Pancreas (tissue), 10 donors: ENCODE measurements around the gene ANKRD10. TPM values are rescaled to one million over a fixed set of nuclear protein-coding genes. Genes with fewer than 3 reads are reported as not detected.

Experiments
- ATAC-seq, 4 donors: fragments of 200-7000 bp; cut with Tn5 transposase; one replicate each; pipeline versions ENCODE4 v1.8.0 to v1.9.1; 2020; ENCODE audit warnings: mild to moderate bottlenecking in 4 of 4, moderate library complexity in 4 of 4
- DNase-seq, 6 donors: peaks; one replicate each; pipeline ENCODE4 v3.0.0-alpha.2; 2020
- FAIRE-seq: peaks from 2 replicates; lab custom pipeline; 2012; peaks lifted over from hg19 to GRCh38; lab: Jason Lieb, UNC
- H3K27ac ChIP-seq, 4 donors: fragments of 200-600 bp; sonication (generic); 1 replicate in 3 of 4; 2 replicates in 1 of 4; pipeline versions ENCODE4 v1.5.0 to v1.8.0; 2020
- H3K27me3 ChIP-seq, 4 donors: fragments of 200-600 bp; one replicate each; pipeline ENCODE4 v1.8.0; 2021
- H3K36me3 ChIP-seq, 3 donors: fragments of 200-600 bp; sonication (generic) in 1 of 3; one replicate each; pipeline versions ENCODE4 v1.5.0 to v1.8.0; 2020 to 2021
- H3K4me1 ChIP-seq, 3 donors: fragments of 200-600 bp; one replicate each; pipeline ENCODE4 v1.8.0; 2021
- H3K4me3 ChIP-seq, 4 donors: fragments of 200-600 bp; sonication (generic) in 2 of 4; one replicate each; pipeline versions ENCODE4 v1.5.0 to v1.8.0; 2020 to 2021
- H3K9me3 ChIP-seq, 4 donors: fragments of 200-600 bp; one replicate each; pipeline ENCODE4 v1.8.0; 2021
- CTCF ChIP-seq, 4 donors: fragments of 200-600 bp; sonication (generic) in 3 of 4; IDR thresholded peaks; one replicate each; pipeline versions ENCODE4 v1.5.0 to v1.8.0; 2021; ENCODE audit warnings: antibody characterized with exemption in 4 of 4
- WGBS, 2 donors: extraction: QIAGEN DNeasy Blood & Tissue Kit; methylation state at CpG; one replicate each; pipeline ENCODE4 v1.1.7; 2013; 5-methylcytosine and 5-hydroxymethylcytosine counted together
- intact Hi-C, 3 donors: fragments of 100-400 bp; cut with DNase I; formaldehyde crosslinking; loops; one replicate each; pipeline versions ENCODE4 v1.11.1 to v1.14.2; 2022
- polyA plus RNA-seq, 2 donors: library from polyadenylated mRNA; stranded (reverse); fragments of 200-250 nt; gene quantifications; one replicate each; pipeline ENCODE4 v1.2.3, GENCODE V29; 2013
- total RNA-seq, 6 donors: library from RNA; stranded (reverse); fragmentation: NEBNext Ultra II Directional in 4 of 6; extraction: Animal tissue kit (Norgen Biotek cat#: 25700) in 4 of 6; gene quantifications; one replicate each; pipeline versions ENCODE4 v1.2.1 to v1.2.4, GENCODE V29; 2021 to 2023
- donor health status: healthy with polysubstance abuse.
- donor health status: DM: no; HTN: no; CAD: no; lungs with moderate emphysema.
- donor health status: DM: no; HTN: no; CAD: no.
- donor health status: control.
- donor health status: control.
- donor health status: Bipolar disorder and iron deficiency.
- donor health status: DM: yes; HTN: yes; CAD: no.
- donor health status: DM: no; HTN: no; CAD: no.
- donor health status: DM: no; HTN: no; CAD: no.
- donor health status: DM: yes; HTN: yes; CAD: no.

Gene ANKRD10
- total and polyA plus RNA-seq, 8 donors, result 37.6 to 138 (median 67.9) TPM

- 35 to 54% methylated on average over 5 of the region's 5 CpGs for WGBS, 2 donors
- Histone ChIP-seq H3K4me3 (no peak overlapping the region), H3K27me3 (no peaks in the 10 kb centered on the region), H3K9me3 (no peaks in the 10 kb centered on the region), H3K4me1 (peaks cover 0 to 8% (median 0%) of the 10 kb centered on the region in 3 donors), H3K36me3 (no peaks in the 10 kb centered on the region), H3K27ac (no peak overlapping the region)
- TF ChIP-seq CTCF (IDR thresholded peaks at IDR 0.05), result no peak
- FAIRE-seq, result no peak
- peak in 4 of 6 donors; percentile 24 to 71 (median 48) for DNase-seq
- no peak for ATAC-seq
- intact Hi-C loops, result no loop called here
Measured at GRCh38 chr13:110920038-110920437, 5.2 kb upstream of the ANKRD10 start.

- Histone ChIP-seq H3K27ac (peak overlapping the region in 3 of 4 donors; percentile 99 to 100 (median 100)), H3K36me3 (no peaks in the 10 kb centered on the region), H3K27me3 (no peaks in the 10 kb centered on the region), H3K4me3 (peak overlapping the region in 2 of 4 donors; percentile 69 to 89), H3K9me3 (no peaks in the 10 kb centered on the region), H3K4me1 (peaks cover 9 to 22% (median 12%) of the 10 kb centered on the region in 3 donors)
- DNase-seq (no peak), FAIRE-seq (peak; percentile 91), ATAC-seq (peak in 1 of 4 donors; percentile 2)
- no peak for TF ChIP-seq CTCF (IDR thresholded peaks at IDR 0.05)
- WGBS, 2 donors, result 54 to 57% methylated on average over 9 of the region's 9 CpGs
- intact Hi-C loops, result no loop called here
Measured at GRCh38 chr13:110916301-110917142, 1.7 kb upstream of the ANKRD10 start.

GRCh38 chr13:110915874-110916206, 971 bp upstream of the ANKRD10 start:
- peaks cover 13 to 29% (median 18%) of the 10 kb centered on the region in 3 donors for H3K4me1 ChIP-seq
- intact Hi-C loops, result no loop called here
- no peak for ATAC-seq

GRCh38 chr13:110914331-110915056, 375 bp downstream of the ANKRD10 start:
- Histone ChIP-seq H3K27ac (peak overlapping the region; percentile 94 to 100 (median 100)), H3K4me1 (peaks cover 25 to 42% (median 31%) of the 10 kb centered on the region in 3 donors), H3K9me3 (no peaks in the 10 kb centered on the region), H3K27me3 (no peaks in the 10 kb centered on the region), H3K4me3 (peak overlapping the region; percentile 69 to 97 (median 84)), H3K36me3 (no peaks in the 10 kb centered on the region)
- FAIRE-seq (no peak), DNase-seq (peak in 5 of 6 donors; percentile 69 to 87 (median 74)), ATAC-seq (peak; percentile 11 to 54 (median 28))
- 0 to 1% methylated on average over 90 to 103 of the region's 103 CpGs for WGBS, 2 donors
- no peak for TF ChIP-seq CTCF (IDR thresholded peaks at IDR 0.05)
- intact Hi-C loops, result no loop called here

More at GRCh38 chr13:110915874-110916206, 971 bp upstream of the ANKRD10 start:
- Histone ChIP-seq H3K4me3 (peak overlapping the region; percentile 35 to 97 (median 79)), H3K36me3 (no peaks in the 10 kb centered on the region), H3K27ac (peak overlapping the region; percentile 94 to 100 (median 100)), H3K27me3 (no peaks in the 10 kb centered on the region), H3K9me3 (no peaks in the 10 kb centered on the region)
- TF ChIP-seq CTCF (IDR thresholded peaks at IDR 0.05), result no peak
- WGBS, 2 donors, result 3% methylated on average over 12 of the region's 12 CpGs
- FAIRE-seq (no peak), DNase-seq (no peak)
